ENCODE data around the gene TSKS.
"Not testable (repeated sequence)": the region's sequence is repeated elsewhere in the genome, so short reads cannot be mapped to it uniquely, and the experiment has no call there.

TSKS gene

DNA sequence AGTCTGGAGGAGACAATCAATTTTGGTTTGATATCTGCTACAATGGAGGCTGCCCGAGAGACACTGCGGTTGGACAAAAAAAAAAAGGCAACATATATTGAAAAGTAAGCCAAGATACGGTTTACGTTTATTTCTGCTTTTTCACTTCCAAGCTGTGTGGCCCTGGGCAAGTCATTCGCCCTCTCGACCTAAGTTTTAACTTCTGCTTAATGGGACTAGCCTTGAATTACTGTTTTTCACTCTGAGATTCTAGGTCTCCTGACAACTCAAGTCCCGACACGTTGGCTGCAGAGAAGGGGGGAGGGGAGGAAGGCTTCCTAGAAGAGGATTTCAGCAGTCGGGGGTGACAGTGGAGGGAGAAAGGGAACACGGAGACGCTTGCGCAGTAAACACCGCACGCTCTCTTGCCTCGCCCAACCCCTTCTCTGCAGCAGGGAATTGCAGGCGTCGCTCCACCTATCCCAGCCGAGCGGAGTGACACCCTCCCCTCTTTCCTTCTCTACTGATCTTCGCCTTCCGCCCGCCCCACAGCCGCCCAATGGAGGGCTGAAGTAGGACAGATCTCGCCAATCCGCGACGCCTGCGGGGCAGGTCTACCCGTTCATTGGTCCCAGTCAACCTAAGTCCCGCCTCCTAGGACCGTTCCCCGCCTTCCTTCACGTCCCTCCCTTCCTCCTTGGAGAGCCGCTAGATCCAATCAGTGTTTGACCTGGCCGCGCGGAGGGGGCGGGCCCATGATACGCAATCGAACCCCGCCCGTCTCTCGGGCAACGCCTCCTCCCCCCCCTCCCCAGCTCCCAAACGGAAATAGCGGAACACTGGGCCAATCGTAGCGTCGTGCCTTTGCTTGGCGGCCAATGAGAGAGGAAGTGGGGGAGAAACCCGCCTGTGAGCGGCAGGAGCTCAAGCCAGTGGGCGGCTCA lies 3.2 kb upstream of the TSKS start:
- peak; percentile 100 for DNase-seq (ENCODE audit: low spot score)

- DNase-seq (ENCODE audit: low spot score), result no peak
These were observed 1.2 kb upstream of the TSKS start for GRCh38 chr19:49764341-49764740.

DNA sequence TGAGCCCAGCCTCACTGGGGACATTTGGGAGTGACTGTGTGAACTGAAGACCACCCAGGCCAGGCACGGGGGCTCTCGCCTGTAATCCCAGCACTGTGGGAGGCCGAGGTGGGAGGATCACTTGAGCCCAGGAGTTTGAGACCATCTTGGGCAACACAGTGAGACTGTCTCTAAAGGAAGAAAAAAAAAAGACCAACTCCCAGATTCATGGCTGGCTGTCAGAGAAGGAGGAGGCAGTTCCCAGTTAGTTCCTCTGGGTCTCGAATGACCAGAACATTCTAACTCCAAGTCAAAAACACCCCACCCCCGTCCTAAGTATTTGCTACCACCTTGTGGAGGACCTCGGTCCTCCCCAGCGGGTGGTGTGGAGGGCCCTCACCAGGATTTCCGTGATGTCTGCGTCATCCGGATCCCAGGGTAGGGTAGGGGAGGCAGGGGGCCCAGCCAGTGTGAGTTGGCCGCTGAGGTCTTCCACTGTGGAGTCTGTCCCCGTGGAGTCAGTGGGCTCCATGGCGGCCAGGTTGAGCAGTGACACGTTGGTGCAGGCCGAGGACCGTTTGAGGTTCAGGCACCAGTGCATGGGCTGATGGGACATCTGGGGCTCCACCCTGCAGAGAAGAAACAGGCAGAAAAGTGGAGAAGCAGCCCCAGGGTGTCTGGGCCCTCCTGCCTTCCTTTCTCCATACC lies 1.3 kb downstream of the TSKS start:
- DNase-seq (ENCODE audit: low spot score), result no peak

DNA sequence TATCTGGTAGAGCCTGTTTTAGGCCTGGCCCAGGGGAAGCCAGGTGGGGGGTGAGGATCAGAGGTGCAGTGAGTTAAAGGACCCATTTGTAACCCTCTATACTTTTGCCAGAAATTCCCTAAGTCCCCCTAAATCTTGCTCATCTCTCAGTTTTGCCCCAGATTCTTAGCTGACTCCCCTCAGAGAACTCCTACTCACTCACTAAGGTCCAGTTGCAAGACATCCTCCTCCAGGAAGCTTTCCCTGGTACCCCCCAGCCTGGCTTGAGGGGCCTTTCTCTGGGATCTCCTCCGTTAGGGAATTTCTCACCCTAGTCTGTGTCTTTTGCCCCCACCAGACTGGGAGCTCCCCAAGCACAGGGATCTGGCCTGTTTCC lies 1.9 kb downstream of the TSKS start:
- no peak for DNase-seq (ENCODE audit: low spot score)

DNA sequence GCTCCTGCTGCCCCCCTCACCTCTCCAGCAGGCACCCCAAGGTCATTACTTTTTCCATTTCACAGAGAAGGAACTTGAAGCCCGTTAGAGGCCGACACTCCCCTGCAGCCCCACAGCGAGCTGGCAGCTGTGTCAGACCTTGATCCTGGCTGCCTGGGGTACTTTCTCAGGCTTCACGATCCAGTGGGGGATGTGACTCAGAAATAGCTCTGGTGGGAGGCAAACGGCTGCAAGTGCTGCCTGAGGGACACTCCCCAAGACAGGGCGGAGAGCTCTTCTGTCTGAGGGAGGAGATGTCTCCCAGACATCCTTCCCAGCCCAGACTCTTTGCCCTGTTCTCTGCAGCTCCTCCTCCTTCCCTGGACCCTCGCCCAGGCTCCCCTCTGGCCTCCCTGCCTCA lies 4.8 kb downstream of the TSKS start:
- DNase-seq (ENCODE audit: low spot score), result no peak

GRCh38 chr19:49755956-49756355 lies 7.2 kb downstream of the TSKS start:
- DNase-seq (ENCODE audit: low spot score), result no peak

- no peak for DNase-seq (ENCODE audit: low spot score)
These were observed 10.4 kb downstream of the TSKS start for GRCh38 chr19:49752701-49753100.

- no peak for DNase-seq (ENCODE audit: low spot score)
These were observed 13.3 kb downstream of the TSKS start for GRCh38 chr19:49749771-49750170.

DNA sequence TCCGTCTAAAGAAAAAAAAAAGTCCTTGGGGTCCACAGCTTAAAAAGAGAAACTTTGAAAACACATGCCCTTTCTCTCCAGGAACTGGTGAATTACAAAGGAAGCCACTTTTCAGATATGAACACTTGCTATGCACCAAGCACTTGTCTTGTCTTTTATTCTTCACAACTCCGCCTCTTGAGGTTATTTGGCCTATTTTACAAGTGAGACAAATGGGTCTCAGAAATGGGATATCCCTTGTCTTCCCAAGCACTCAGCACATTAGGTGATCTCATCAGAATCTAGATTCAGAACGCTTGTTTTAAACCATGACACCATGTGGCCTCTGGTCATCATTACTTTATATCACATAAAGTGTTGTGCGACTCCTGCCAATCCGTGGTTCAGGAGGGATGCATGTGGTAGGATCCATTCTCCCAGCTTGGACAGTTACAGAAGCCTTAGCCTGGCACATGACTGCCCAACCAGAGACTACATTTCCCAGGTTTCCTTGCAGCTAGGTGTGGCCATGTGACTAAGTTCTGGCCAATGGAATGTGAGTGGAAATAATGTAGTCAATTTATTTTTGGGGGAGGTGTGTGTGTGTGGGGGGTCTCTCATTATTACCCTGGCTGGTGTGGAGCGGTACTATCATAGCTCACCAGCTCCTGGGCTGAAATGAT lies 13.9 kb downstream of the TSKS start:
- DNase-seq (ENCODE audit: low spot score), result no peak

GRCh38 chr19:49746206-49746958 lies 16.7 kb downstream of the TSKS start:
- DNase-seq (ENCODE audit: low spot score), result no peak

DNA sequence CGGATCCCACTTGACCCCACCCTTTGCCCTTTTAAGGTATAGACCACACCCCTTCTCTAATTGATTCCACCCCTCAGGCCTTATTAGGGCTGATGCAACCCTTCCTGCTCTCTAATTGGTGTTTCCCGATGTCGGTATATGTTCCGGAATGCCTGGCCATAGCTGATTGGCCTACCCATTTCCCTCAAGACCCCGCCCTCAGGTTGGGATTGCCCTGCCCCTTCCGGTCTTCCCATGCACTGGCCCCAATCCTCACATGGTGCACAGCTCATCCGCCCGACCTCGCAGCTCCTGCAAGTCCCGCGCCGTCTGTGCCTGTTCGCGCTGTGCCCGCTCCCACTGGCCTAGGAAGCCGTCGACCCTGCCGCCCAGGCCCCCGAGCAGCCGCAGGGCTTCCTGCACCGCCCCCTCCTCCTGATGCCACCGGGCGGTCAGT lies 18.1 kb downstream of the TSKS start:
- no peak for DNase-seq (ENCODE audit: low spot score)

- no peak for DNase-seq (ENCODE audit: low spot score)
These were observed 21.8 kb downstream of the TSKS start for GRCh38 chr19:49741210-49741844.

- DNase-seq (ENCODE audit: low spot score), result no peak
These were observed 23.2 kb downstream of the TSKS start for GRCh38 chr19:49739933-49740332.

GRCh38 chr19:49739098-49739497 lies 24.0 kb downstream of the TSKS start:
- DNase-seq (ENCODE audit: low spot score), result no peak

DNA sequence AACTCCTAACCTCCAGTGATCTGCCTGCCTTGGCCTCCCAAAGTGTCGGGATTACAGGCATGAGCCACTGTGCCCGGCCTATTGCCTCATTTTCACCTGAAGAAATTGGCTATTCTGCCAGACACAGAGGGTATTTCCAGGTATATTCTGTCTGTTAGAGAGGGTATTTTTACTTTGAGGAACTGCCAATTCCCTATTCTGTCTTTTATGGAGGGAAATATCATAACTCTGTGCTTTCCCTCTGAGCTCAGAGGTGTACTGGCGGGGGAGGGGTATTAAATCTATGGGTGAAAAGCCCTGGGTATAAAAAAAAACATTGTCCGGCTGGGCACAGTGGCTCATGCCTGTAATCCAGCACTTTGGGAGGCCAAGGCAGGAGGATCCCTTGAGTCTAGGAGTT lies 24.8 kb downstream of the TSKS start:
- no peak for DNase-seq (ENCODE audit: low spot score)

DNA sequence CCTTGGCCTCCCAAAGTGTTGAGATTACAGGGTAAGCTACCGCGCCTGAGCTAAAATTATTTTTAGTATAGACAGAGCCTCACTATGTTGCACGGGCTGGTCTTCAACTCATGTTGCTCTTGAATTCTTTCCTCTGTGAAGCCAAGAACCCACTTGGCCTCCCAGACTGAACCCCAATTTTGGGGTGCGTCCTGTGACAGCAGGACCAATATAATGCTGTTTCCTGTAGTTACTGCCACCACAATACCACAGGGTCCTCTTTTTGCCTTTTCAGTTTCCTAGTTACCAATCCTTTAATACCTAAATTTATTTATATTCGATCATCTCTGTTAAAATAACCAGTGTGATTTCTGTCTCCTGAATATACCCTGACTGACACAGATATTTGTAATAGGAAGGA lies 32.9 kb downstream of the TSKS start:
- DNase-seq (ENCODE audit: low spot score), result no peak

DNA sequence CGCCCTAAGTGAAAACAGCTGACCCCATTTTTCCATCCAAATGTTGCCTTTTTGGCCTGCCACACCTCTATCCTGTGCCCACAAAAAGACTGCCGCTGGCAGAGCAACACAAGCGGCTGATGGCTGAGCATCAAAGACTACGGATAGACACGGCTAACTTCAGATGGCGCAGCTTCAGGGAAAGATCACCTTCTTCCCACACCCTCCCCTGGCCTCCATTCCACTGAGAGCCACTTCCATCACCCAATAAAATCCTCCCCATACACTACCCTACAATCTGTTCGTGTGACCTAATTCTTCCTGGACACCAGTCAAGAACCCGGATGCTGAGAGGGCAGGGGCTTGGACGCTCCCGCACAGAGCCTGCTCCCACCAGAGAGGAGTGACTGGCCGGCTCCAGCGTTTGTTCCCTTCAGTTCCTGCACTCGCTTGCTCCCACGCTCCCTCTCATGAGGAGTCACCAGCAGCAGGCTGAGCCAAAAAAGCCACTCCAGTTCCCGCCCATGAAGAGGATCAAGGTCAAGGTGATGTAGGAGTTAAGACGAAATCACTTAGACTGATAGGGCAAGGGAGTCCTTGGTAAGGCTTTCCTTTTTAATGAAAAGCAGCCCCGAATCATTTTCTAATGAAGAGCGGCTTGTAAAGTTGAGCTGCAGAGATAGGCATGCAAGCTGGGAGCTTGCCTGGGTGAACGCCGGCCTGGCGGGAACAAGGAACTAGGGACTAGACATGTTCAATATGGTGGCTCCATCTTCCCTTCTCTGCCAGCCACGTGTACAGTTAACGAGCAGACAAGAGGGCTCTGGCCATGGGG lies 35.7 kb downstream of the TSKS start:
- DNase-seq (ENCODE audit: low spot score), result no peak

- DNase-seq (ENCODE audit: low spot score), result not testable (repeated sequence)
These were observed 43.7 kb downstream of the TSKS start for GRCh38 chr19:49719420-49719819.

DNA sequence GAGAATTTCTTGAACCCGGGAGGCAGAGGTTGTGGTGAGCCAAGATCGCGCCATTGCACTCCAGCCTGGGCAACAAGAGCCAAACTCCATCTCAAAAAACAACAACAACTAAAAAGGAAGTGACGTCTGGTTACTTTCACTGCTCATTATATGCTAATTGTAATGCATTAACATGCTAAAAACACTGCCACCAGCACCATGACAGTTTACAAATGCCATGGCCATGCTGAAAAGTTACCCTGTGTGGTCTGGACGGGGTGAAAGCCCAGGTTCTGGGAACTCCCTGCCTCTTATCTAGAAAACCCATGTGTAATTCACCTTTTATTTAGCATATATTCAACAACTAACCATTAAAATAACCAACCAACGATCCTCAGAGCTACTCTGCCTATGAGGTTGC lies 44.1 kb downstream of the TSKS start:
- DNase-seq (ENCODE audit: low spot score), result no peak

DNA sequence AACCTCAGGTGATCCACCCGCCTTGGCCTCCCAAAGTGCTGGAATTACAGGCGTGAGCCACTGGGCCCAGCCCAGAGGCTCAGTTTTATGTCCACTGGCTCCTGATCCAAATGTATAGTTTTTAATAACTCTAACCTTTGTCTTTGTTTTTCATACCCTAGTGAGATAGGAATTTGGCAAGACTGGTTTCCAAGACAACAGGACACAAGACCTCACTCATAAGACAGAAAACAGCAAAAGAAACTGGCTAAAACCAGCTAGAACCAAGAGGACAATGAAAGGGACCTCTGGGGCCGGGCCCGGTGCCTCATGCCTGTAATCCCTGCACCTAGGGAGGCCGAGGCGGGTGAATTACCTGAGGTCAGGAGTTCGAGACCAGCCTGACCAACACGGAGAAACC lies 44.6 kb downstream of the TSKS start:
- DNase-seq (ENCODE audit: low spot score), result no peak

DNA sequence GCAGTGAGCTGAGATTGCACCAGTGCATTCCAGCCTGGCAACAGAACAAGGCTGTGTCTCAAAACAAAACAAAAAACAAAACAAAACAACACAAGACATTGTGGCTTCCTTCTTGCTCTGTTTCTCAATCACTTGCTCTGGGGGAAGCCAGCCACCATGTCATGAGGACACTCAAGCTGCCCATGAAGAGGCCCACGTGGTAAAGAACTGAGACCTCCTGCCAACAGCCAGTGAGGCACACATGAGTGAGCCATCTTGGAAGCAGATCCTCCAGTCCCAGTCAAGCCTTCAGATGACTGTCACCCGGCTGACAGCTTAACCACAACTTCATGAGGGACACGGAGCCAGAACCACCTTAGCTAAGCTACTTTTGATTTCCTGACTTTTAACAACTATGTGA lies 47.0 kb downstream of the TSKS start:
- no peak for DNase-seq (ENCODE audit: low spot score)
